Stimulated activated CD8-positive, alpha-beta memory T cell treated with anti-CD3 and anti-CD28 coated beads, Interleukin-7, amount 100 ng/mL, for 24 hours (primary cell): Measurements from ENCODE around the gene THEMIS.
"Not testable (repeated sequence)": the region's sequence is repeated elsewhere in the genome, so short reads cannot be mapped to it uniquely, and the experiment has no call there.

Experiments
- DNase-seq: peaks from one replicate; pipeline ENCODE4 v3.0.0-alpha.2; 2020; ENCODE audit warnings: low read depth

THEMIS gene

DNA sequence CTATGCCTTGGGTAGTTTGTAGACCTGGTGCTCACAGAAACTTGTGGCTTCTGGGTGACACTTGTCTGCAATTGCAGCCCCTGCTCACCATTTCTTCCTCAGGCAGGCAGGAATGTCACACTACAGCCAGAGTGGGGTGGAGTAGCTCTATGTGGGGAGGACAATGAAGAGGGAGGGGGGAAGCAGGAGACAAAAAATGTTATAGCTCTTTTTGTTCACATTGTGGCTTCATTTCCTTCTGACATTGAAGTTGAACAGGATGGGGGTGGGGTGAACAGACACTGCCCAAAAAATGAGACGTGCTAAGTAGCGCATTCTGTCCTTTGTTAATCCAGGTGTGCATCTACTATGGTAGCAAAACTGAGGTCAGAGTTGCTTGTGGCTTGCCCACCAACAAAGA lies at the start of gene THEMIS:
THEMIS (minus strand) TSS at position 124 of the 400 bp plus-strand sequence. CDS start 126 bp downstream, outside the sequence.
- DNase-seq = no peak

DNA sequence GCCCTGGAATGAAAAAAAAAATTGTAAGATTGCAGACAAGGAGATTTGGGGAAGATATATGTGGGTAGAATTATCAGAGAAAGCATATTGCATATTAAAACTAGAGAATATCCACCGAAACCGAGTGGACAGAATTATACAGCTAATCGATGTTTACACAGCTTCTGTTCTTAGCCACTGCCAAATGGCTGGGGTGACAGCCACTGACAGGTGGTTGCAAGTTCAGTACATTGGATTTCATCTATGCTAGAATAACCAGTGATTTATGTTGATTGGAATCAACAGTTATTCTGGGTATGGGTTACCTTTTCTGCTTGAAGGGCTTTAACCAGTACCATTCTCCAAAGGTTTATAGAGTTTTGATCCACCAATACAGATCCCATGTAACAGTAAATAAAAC lies 48.4 kb upstream of the THEMIS start:
- DNase-seq = no peak

GRCh38 chr6:127946388-127946787 lies 45.5 kb upstream of the THEMIS start:
- DNase-seq = no peak

DNA sequence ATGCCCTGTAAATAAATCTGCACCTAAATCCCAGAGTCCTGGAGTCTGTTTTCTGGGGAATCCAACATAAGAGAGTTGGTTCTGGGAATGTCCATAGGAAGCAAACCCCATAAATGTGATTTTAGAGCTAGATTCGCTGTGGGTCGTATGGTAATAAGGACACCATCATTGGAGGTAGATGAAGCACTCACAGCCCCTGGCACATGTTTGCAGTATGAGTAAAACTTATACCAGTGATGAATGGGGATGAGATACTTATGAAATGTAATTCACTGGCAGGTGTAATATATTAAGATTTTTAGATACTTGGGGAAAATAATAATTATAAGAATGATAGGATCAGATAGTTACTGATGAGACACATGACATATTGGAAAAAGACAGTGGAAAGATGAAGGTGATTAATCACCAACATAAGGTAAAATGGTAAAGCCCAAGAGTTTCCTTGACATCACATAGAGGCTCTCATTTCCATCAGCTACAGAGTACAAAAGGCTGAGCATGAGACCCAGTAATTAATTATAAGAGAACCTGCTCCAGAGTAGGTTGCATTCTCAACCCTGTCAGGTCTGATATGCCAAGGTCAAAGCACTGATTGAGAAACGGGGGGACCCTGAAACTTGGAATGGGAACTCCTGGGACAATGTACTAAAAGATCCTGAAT lies 44.7 kb upstream of the THEMIS start:
- no peak for DNase-seq

GRCh38 chr6:127941228-127941627 lies 40.4 kb upstream of the THEMIS start:
- no peak for DNase-seq

GRCh38 chr6:127939442-127940066 lies 38.7 kb upstream of the THEMIS start:
- no peak for DNase-seq

- no peak for DNase-seq
These were observed 37.8 kb upstream of the THEMIS start for GRCh38 chr6:127938701-127939100.

DNA sequence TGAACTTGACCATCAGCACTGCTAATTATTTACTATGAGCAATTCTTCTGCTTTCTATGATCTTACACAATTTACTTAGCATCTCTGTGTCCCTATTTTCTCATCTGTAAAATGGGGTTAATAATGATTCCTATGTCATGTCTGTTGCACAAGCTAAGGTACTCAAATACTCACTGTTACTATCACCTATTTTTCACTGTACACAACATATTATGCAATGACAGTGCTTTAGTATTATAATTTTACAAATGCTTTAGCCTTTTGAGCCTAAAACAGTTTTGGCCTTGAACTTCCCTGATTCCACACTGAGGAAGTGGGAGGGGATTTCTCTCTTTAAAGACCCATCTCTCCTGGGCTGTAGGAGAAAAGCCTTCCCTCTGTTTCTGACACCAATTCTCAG lies 36.9 kb upstream of the THEMIS start:
- DNase-seq = no peak

GRCh38 chr6:127937102-127937501 lies 36.2 kb upstream of the THEMIS start:
- no peak for DNase-seq

DNA sequence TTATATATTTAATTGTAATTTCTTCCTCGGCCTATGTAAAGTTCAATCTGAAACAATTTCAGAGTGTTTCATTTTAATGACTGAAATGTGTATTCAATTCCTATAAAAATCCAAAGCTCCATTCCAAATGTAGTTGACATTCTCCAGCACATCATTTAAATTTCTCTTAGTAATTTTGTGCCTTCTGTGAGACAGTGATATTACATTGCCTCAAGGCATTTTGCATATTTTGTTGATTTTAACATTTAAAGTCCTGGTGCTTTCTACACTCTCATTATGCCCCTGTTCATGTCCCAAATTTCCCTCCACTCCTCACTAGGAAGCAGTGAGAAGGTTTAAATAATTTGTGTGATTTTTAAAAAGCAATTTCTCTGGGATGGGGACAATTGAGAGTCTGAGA lies 34.1 kb upstream of the THEMIS start:
- no peak for DNase-seq

DNA sequence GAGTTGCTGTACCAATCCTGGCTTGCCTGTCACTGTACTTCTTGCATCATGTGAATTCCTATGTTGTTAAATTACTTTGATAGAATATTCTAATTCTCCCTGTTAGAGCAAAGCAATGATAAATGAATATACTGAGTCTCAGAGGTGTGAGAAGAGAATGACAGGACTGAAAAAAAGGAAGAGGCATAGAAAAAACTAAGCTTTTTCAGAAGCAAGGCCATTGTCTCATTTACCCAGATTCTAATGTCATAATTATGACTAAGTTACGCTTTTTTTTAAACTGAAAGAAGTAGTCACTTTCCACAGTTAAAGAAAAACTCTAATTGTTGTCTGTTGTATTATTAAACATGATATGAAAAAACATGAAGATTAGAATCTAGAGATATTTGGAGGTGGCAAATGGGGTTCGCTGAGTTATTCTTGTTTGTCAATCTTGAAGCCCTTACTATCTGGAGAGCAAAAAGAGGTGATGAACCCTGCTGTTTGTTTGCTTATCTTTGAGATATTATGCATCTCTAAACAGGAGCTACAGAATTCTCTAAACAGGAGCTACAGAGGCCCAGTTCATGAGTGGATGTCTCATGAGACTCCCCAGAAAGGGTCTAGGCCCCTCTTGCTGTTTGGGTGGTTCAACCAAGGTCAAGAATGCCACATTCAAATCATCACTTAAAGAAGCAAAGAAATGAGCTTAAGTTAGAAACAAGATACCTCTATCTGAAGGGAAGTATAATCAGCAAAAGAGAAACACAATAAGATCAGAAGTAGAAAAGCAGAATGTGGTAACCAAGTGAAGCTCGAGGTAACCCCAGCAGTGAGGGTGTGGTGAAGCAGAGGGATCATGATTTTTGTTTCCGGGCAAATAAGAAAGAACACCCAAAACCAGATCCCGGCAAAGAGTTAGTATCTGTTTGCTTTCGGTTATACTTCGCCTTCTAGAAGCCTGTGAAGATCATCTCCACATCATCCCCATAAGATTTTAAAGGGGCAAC lies 33.3 kb upstream of the THEMIS start:
- DNase-seq = no peak

GRCh38 chr6:127933137-127933536 lies 32.3 kb upstream of the THEMIS start:
- no peak for DNase-seq

DNA sequence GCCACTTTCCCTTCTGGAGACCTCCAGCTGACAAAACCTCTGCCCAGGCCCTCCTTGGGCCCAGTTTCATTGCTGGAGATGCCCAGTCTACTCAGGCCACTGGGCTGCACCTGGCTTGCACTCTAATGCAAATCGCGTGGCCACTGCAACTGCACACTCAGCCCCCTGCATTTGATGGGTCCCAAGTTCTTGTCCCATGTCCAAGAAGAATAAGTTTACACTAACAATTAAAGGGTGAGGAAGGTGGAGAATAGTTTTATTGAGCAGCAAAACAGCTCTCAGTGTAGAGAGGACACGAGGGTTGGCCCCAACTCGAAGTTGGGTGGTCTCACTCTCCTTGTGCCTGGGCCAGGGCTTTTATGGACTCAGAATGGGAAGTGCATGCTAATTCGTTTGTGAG lies 31.9 kb upstream of the THEMIS start:
- no peak for DNase-seq

GRCh38 chr6:127926441-127926840 lies 25.6 kb upstream of the THEMIS start:
- DNase-seq = not testable (repeated sequence)

DNA sequence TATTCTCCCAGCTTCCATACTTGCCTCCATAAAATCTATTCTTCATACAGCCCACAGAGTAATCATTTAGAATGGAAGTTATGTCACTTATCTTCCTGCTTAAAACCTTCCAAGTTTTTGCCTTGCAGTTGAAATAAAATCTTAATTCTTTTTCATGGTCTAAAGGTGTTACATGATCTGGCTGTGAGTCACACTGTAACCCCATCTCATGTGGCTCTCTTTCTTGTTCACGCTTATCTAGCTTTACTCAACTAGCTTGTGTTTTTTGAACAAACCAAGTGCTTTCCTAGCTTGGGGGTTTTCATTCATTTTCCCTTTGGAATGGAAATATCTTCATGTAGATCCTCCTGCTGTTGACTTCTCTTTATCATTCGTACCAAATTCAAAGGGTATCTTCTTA lies 23.6 kb upstream of the THEMIS start:
- DNase-seq = no peak

DNA sequence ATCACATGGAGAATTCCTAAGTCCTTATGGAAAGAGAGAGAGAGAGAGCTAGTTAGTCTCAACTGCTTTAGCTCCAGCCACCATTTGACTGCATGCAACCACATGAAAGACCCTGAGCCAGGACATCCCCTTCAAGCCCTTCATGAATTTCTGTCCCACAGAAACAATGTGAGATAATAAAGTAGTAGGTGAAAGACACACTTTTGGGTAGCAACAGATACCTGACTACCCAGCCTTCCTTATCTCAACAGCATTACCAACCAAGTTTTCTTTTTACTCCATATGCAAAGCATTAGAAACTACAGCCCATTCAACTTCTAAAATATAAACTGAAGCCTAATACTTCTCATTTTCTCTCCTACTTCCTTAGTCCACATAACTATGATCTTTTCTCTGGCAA lies 23.2 kb upstream of the THEMIS start:
- no peak for DNase-seq

GRCh38 chr6:127923135-127923534 lies 22.3 kb upstream of the THEMIS start:
- DNase-seq = no peak

DNA sequence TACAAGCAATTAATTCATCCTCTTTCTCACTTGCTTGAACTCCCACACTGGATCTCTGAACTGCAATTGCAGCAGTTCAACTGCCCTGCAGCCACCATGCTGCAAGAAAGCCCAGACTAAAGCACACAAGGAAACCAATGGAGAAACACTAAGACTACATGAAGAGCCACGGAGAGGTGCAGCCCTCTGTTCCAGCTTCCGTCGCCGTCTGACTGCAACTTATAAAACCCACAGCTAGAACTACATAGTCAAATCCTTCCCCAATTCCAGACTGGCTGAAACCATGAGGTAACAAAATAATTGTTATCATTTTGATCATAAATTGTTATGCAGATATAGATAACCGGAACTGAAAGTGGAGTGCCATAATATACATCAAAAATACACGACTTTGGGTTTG lies 21.1 kb upstream of the THEMIS start:
- no peak for DNase-seq

DNA sequence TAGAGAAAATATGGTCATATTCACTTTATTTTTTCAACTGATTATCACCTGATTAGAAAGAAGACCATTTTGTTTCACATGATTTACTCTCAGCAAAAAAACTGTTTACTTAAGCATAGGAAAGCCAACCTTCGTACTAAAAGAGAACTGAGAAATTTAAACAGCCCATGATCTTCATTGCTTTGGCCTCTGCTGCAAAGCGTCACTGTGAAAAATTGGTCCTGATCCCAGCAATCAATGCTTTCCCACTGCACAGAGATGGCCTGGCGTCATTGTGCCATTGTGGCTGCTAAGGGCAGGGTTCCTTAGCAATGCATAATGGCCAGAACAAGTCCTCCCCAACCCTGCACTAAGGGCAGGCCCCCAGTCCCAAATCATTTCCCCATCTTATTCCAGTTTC lies 19.9 kb upstream of the THEMIS start:
- DNase-seq = no peak

- no peak for DNase-seq
These were observed 17.9 kb upstream of the THEMIS start for GRCh38 chr6:127918506-127919427.

- DNase-seq = no peak
These were observed 16.9 kb upstream of the THEMIS start for GRCh38 chr6:127917766-127918165.

GRCh38 chr6:127914240-127914639 lies 13.4 kb upstream of the THEMIS start:
- DNase-seq = no peak
